Muscle of arm (tissue), 14 donors: ENCODE measurements around the gene PTGIS. TPM values are rescaled to one million over a fixed set of nuclear protein-coding genes. Genes with fewer than 3 reads are reported as not detected.
"Not testable (repeated sequence)": the region's sequence is repeated elsewhere in the genome, so short reads cannot be mapped to it uniquely, and the experiment has no call there.

Source experiments
- DNase-seq: peaks from one replicate; pipeline ENCODE4 v3.0.0-alpha.2; 2013
- long read RNA-seq, 11 donors: transcript quantifications; one replicate each; lab custom pipeline, GENCODE V29; 2026
- polyA plus RNA-seq, 12 donors: library from polyadenylated mRNA; unstranded; fragments of 120-200 nt; gene quantifications; one replicate each; pipeline ENCODE4 v1.2.1, GENCODE V29; 2013; ENCODE audit not compliant: insufficient read length in 12 of 12

Gene PTGIS
- polyA plus RNA-seq: 10 to 100 TPM in 11 of 12 donors, not detected in 1; 20.4 to 35.3 (median 26.5) TPM
- long read RNA-seq, donor 1, full-length matches to known transcripts: 1 of 1 reads
- long read RNA-seq, donor 1, partial matches to known transcripts: 0 of 1 reads
- long read RNA-seq, donor 1, other reads (novel, unspliced or antisense): 0 of 1 reads
- long read RNA-seq, donor 2: 0 reads
- long read RNA-seq, donor 3, full-length matches to known transcripts: 1 of 1 reads
- long read RNA-seq, donor 3, partial matches to known transcripts: 0 of 1 reads
- long read RNA-seq, donor 3, other reads (novel, unspliced or antisense): 0 of 1 reads
- long read RNA-seq, donor 4: 0 reads
- long read RNA-seq, donor 5, full-length matches to known transcripts: 1 of 58 reads
- long read RNA-seq, donor 5, partial matches to known transcripts: 57 of 58 reads
- long read RNA-seq, donor 5, other reads (novel, unspliced or antisense): 0 of 58 reads
- long read RNA-seq, donor 6, full-length matches to known transcripts: 1 of 1 reads
- long read RNA-seq, donor 6, partial matches to known transcripts: 0 of 1 reads
- long read RNA-seq, donor 6, other reads (novel, unspliced or antisense): 0 of 1 reads
- long read RNA-seq, donor 7, full-length matches to known transcripts: 1 of 35 reads
- long read RNA-seq, donor 7, partial matches to known transcripts: 34 of 35 reads
- long read RNA-seq, donor 7, other reads (novel, unspliced or antisense): 0 of 35 reads
- long read RNA-seq, donor 8, full-length matches to known transcripts: 3 of 14 reads
- long read RNA-seq, donor 8, partial matches to known transcripts: 11 of 14 reads
- long read RNA-seq, donor 8, other reads (novel, unspliced or antisense): 0 of 14 reads
- long read RNA-seq, donor 9, full-length matches to known transcripts: 2 of 9 reads
- long read RNA-seq, donor 9, partial matches to known transcripts: 7 of 9 reads
- long read RNA-seq, donor 9, other reads (novel, unspliced or antisense): 0 of 9 reads
- long read RNA-seq, donor 10, full-length matches to known transcripts: 1 of 1 reads
- long read RNA-seq, donor 10, partial matches to known transcripts: 0 of 1 reads
- long read RNA-seq, donor 10, other reads (novel, unspliced or antisense): 0 of 1 reads
- long read RNA-seq, donor 11, partial matches to known transcripts: 5 of 5 reads
- long read RNA-seq, donor 11, other reads (novel, unspliced or antisense): 0 of 5 reads

DNA sequence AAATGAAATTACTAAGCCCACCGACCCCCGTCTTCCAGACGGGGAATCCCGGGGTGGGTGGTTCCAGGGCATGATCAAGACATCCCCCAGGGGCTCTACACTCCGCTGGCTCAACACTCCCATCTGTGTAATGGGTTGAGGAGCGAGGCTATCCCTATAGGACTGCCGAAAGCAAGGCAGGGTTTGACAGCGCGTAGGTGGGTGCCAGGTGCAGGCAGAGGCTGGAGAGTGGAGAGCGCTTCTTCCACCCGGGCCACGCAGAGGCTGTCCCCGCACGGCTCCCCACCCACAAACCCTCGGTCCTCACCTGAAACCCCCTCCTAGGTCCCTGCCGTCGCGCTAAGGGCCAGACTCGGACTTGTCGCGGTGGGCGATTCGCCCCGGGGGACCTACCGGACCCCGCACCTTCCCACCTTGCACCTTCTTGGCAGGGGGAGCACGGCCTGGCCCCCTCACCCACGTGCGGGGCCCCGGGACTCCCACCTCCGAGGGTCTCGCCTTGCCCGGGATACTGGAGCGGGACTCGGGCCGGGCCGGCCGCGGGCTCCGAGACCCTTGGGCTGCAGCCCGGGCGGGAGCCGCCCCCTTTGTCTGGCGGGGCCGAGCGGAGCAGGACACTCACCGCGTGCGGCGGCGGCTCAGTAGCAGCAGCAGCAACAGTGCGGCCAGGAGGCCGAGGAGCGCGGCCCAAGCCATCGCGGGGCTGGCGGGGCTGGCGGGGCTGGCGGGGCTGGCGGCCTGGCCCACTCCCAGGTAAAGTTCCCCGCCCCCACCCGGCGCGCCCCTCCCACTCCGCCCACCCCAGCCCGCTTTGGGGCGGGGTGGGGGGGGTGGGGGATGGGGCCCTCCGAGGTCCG, at the start of gene PTGIS:
Gene PTGIS, minus strand, starts transcription at position 717 of the 857 bp plus-strand sequence. Its CDS starts 21 bp downstream, at position 696.
- DNase-seq: no peak

- DNase-seq: not testable (repeated sequence)
Measured at GRCh38 chr20:49617394-49617793, 49.5 kb upstream of the PTGIS start.

- DNase-seq: no peak
Measured at GRCh38 chr20:49616154-49617007, 48.4 kb upstream of the PTGIS start.

GRCh38 chr20:49615401-49616153, 47.6 kb upstream of the PTGIS start:
- DNase-seq: no peak

- not testable (repeated sequence) for DNase-seq
Measured at GRCh38 chr20:49615051-49615400, 47.1 kb upstream of the PTGIS start.

GRCh38 chr20:49614338-49615050, 46.6 kb upstream of the PTGIS start:
- DNase-seq: no peak

DNA sequence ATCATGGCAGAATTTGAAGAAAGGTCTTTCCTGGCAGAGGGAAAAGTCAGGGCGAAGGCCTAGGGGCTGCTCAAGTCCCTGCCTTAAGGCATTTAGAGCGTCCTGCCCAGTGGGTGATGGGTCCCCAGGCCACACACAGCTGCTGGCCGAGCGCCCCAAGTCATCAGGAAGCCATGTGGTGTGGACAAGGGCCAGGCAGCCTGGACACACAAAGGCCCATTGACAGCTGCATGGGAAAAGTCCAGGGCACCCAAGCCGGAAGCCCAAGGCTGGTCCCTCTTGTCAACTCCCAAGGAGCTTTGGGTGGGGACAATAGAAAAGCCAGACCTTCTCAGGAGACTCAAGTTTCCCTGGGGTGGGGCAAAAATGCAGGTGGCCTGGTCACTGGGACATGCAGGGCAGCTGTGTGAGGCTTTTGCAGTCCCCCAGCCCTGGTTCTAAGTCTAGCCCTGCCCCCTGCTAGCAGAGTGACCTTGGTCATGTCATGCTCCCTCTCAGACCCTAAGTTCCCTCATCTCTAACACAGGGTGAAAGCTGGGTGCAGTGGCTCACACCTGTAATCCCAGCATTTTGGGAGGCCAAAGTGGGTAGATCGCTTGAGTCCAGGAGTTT, 44.3 kb upstream of the PTGIS start:
- DNase-seq: no peak

- not testable (repeated sequence) for DNase-seq
Measured at GRCh38 chr20:49611539-49612126, 43.7 kb upstream of the PTGIS start.

DNA sequence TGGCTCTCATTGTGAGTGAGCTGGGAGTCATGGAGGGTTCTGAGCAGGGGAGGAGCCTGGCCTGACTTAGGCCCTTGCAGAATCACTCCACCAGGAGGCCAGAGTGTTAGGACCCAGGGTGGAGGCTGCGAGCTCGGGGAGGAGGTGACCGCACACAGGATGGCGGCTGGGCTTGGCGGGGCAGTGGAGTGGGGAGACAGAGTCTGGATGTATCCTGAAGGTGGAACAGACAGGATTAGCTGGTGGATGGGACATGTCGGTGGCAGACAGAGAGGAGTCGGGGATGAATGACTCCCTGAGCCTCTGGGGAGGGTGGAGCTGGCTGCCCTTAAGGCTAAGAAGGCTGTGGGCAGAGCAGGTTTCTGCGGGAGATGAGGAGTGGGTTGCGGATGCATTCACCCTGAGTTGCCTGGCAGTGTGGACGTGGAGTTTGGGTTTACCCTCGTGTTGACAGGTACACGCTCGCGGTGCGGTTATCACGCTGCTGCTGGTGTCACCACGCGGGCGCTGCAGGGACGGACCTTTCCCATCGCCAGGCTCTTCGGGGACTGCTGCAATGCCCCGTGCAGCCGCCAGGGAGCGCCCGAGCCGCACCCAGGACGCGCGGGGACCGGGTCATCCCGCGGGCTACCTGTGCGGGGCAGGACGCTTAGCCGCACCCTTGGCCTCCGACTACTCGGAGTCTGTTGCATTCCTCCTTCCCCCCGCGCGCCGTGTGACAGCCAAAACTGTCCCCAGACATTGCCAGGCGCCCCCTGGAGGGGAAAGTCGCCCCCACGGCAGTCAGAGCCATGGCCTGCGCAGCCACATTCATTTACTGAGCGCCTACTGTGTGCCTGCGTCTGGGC, 43.0 kb upstream of the PTGIS start:
- no peak for DNase-seq

DNA sequence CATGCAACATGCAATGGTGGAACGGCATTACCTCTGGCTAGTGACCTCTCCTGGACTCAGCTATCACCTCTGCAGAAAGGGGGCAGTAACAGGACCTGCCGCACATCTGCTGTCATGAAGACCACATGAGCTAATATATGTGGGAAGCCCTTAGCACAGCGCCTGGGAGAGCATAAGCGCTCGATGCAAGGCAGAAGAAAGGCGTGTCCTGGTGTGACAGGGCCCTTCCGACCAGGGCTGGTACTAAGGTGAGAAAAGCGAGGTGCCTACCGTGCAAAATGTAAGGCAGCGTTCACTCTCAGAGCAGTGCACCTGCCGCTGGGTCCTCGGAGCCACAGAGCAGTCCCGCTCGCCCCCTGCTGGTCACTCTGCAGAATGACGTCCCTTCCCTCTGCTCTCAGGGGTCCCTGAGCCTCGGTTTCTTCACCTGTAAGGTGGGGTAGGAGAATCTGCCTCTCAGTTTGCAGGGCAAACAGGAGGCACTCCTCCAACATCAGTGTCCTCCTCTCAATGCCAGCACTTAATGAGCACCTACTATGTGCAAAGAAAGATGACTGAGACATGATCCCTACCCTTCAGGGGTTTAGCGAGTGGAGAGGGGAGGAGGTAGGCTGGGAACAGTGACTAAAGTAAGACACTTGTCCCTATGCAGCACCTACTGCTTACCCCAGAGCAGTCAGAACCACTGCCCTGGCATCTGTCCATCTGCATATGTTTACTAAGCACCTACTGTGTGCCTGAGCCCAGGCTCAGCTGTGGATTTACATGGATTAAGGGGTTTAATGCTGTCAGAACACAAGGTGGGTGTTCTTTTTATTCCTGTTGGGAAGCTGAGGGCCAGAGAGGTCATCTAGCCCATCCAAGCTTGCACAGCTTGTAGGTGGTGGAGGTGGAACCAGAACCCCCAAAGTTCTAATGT, 41.1 kb upstream of the PTGIS start:
- DNase-seq: no peak

DNA sequence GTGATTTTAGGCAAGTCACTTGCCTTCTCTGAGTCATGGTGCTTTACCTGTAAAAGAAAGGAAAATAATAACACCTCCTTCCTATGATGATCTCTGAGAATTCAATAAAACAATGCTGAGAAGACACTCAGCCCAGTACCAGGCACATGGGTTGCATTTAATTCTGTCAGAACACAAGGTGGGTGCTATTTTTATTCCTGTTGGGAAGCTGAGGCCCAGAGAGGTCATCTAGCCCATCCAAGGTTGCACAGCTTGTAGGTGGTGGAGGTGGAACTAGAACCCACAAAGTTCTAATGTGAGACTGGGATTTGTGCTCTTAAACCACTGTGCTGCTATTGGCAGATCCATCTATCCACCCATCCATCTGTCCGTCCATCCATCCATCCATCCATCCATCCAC, 39.6 kb upstream of the PTGIS start:
- no peak for DNase-seq

DNA sequence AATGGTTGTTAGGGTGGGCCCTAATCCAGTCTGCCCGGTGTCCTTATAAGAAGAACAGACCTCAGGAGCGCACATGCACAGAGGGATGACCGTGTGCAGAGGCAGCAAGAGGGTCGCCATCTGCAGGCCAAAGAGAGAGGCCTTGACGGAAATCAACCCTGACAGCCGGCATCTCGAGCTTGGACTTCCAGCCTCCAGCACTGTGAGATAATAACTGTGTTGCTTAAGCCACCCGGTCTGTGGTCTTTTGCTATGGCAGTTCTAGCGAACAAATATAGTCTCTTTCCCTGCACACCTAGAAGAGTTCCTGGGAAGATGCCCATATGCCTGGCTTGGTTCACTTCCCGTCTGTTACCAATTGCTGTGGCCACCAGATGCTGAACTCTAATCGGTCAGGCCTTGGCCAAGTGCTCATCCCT, 35.3 kb upstream of the PTGIS start:
- no peak for DNase-seq

GRCh38 chr20:49602345-49603208, 34.6 kb upstream of the PTGIS start:
- no peak for DNase-seq

- no peak for DNase-seq
Measured at GRCh38 chr20:49601153-49601924, 33.4 kb upstream of the PTGIS start.
